GM21619 (cell line): ENCODE results near the gene RNF183.
"Not testable (repeated sequence)": the region's sequence is repeated elsewhere in the genome, so short reads cannot be mapped to it uniquely, and the experiment has no call there.

ENCODE experiments used
- ATAC-seq: cut with Tn5 transposase; IDR thresholded peaks from one replicate; pipeline ENCODE4 v1.9.1; 2021; ENCODE audit not compliant: unreplicated experiment

The RNF183 gene

DNA sequence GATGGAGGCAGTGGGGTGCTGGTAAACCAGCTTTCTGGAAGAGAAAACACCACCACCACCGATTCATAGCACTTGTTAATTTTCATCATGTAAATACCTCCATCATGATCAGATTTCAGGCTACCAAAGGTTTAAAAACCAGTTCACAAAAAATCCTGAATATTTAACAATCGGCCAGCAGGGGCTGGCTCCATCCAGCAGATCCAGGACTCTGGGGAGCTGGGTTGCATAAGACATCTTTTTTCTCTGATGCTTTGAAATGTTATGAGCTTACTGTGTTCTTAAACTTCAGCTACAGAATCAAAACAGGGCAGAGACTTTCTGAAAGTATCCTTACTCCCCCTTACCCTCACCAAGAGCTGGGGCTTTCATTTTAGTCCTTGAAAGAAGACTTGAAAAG is 14.6 kb upstream of the RNF183 start:
- no peak for ATAC-seq

DNA sequence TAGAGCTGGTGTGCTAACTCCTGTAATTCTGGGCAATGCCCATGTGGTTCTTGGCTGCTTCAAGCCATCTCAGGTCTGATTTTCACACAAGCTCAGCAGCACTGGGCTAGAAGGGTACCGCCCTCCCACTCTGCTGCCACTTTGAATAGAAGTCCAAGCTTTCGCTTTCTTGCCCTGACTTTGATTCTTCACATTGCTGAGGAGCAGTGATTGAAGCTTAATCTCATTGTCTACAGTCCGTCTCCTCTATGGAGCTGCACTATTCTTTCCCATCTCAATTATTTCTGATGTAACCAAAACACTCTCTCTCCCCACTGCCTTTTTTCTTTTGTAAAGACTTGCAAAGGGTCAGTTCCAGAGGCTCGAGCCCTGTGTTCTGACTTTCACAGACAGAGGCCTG is 12.9 kb upstream of the RNF183 start:
- ATAC-seq = no peak

DNA sequence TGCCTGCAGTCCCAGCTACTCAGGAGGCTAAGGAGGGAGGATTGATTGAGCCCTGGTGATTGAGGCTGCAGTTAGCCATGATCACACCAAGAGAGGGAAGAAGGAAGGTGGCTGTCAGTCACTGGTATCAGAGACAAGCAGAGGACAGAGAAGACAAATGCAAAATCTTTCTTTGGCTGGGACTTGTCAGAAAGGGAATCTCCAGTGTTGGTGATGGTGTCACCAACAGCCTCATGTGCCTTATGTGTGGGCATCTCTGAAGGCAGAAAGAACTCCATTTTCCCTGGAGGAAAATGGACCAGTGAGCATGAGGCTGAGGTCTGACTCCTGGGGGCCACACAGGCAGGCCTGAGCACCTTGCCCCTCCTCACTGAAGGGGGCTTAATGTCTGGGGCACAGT is 12.1 kb upstream of the RNF183 start:
- no peak for ATAC-seq

DNA sequence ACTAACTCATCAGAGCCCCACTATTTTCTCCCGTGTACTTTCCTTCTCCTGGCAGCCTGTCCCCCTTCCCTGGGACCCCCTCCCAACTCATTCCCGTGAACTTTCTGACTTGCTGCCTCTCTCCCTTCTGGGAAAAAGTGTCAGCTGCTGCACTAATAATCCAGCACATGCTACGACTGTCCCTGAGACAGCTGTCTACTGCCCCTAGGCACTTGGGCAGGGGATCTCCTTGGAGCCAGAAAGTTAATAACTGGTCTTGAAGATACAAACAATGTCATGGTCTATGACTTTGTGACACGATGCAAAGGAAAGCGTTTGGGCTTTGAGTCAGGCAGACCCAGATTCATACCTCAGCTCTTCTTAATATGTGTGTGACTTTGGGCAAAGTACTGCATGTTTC is 10.1 kb upstream of the RNF183 start:
- ATAC-seq = no peak

DNA sequence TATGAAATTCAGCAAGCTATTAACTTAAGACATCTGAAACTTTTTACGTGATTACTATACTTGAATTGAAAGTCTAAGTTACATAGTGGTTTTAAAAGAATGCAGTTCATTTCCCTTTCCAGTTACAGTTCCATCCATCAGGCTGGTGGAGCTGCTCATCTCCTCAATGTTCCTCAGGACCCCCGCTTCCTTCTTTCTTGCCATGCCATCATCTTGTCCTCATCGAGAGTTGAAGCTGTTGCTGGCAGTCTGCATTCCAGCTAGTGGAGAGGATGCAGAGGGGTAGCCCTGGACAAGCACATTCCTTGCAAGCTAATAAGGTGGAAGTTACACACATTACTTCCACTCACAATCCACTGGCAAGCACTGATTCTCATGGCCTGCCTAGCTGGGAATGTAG is 8.8 kb upstream of the RNF183 start:
- no peak for ATAC-seq

DNA sequence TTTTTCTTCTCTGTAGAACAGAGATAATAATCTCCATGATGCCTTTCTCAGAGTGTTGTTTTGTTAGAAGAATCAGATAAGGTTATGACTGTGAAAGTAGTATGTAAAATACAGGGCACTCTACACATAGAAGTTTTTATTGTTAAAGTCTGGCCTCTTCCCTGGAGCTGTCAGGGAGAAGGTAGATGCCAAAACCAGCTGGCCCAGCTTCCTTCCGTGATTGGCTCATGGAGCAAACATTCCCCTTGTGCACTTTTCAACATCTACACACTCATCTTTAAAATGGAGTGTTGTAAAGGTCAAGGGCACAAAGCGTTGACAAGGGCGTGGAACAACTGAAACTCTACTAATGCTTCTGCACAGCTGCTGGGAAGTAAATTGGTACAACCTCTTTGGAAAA is 7.4 kb upstream of the RNF183 start:
- no peak for ATAC-seq

DNA sequence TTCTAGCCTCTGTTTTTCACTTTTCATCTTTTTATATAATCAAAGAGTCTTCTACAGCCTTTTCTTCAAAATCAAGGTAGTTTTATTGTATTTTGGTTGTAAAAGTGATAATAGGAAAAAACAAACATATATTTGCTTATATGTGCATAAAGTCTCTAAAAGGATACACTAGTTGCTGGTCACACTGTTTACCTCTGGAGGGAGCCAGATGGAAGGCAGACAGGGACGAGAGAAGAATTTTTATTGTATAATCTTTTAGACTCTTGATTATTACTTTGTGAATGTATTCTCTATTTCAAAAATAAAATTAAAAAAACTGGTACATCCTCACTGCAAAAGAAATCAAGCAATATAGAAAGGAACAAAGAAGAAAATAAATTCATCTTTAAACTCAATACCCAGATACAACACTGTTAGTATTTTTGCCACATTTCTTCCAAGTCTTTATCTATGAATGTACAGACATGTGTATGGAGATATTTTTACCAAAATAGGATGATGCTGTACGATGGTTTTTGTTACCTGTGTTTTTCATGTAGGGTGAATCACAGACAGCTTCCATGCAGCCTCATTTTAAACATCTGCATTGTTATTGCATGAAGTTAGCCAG is 6.1 kb upstream of the RNF183 start:
- no peak for ATAC-seq

DNA sequence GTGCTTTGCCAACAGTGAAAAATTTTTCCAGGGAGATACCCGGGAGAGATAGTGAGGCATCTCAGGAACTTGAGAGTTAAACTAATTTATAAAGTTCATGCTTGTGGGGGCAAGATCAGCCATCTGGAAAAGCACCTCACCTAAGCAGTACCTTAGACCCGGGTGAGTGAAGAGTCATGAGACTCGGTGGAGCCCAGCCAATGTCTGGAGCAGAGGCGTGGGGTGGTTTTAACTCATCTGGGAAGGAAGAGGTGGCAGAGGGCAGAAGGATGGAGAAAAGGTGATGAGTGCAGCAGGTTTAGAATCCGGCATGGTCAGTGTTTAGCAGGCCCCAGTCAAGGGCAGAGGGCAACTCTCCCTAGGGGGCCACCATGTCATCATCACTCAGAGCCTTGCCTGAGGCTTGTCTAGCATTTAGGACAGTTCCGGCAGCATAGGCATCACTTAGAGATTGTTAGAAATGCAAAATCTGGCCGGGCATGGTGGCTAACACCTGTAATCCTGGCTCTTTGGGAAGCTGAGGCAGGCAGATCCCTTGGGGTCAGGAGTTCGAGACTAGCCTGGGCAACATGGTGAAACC is 4.3 kb upstream of the RNF183 start:
- no peak for ATAC-seq

DNA sequence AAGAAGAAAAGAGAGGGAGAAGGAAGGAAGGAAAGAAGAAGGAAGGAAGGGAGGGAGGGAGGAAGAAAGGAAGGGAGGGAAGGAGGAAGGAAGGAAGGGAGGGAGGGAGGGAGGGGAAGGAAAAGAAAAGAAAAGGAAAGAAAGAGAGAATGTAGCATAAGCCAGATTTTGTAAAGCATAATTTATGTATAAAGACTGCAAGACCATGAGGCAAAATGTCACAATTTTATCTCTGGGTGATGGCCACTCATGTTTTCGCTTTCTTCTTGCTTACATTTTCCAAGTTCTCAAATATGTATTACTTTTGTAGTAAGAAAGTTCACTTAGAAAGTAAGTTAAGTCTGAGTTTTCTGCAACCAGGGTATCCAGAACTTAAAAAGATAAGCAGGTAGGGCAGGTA is 3.4 kb upstream of the RNF183 start:
- ATAC-seq = no peak

DNA sequence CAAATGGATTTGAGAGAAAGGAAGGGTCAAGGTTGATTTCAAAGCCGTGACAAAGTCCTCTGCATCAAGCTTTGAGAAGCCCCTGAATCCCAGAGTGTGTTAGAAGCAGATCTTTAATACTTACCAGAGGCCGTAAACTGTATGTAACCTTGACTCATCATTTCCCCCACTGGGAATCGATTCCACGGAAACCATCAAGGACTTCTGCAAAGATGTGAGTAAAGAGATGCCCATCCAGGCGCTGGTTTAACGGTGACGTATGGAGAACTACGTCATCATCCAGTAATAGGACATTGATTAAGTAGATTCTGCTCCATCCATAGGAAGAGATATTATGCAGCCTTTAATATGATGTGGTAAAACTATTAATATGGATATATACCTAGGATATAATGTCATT is 1.6 kb downstream of the RNF183 start:
- no peak for ATAC-seq

DNA sequence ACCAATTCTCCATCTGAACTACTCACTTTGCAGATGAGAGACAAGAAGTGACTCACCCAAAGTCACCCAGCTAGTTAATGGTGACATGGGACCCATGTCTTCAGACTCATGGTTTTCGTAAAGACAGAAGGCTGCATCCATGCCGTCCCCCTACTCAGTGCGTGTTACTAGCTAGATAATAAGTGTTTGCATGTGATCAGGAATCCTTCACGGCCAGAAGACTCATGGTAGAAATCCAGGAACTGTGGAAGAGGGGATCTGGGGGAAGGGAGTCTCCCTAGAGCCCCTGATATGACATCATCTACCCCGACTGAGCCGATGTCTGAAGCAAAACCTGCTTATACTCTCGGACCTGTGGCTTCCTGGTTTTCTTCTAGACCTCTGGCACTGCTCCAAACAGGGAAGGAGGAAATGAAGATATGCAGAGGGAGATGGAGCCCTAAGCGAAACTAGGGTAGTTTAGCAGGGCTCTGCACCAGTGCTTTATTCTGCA is 3.3 kb downstream of the RNF183 start:
- no peak for ATAC-seq

DNA sequence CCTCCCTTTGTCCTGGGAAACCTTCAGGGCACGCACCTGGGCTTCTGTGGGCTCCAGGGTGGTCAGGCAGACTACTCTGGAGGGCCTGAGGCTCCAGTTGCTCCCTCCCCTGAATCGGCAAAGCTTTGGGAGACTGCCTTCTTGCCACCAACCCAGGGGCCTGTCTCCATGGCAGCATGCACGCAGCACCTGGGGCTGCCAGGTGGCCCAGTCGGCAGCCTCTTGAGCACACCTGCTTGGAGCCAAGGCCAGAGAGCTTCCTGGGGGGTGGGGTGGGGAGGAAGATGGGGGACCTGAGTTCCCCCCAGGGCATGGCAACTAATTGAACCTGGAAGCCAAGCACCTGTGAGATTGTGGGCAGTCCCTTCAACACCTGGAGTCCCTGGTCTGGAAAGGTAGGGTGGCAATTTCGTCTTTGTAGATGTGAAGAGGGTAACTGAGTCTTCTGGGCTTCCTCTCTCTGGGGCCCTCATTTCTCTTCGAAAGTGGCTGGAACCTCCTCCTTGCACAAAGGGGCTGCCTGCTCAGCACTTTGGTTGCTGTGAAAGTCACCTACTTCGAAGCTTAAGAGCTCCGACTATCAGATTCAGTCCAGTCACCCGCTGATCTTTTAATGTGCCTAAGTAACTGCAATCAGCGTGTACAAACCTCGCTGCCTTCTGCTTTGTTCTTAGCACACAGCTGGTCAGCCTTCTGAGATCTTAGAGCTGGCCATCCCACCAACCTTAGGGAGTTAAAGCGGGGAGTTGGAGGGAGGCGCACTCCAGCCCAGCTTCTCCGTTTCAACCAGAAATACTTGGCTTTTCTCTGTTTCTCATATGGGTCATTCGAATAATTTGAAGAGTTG is 4.0 kb downstream of the RNF183 start:
- ATAC-seq = no peak

DNA sequence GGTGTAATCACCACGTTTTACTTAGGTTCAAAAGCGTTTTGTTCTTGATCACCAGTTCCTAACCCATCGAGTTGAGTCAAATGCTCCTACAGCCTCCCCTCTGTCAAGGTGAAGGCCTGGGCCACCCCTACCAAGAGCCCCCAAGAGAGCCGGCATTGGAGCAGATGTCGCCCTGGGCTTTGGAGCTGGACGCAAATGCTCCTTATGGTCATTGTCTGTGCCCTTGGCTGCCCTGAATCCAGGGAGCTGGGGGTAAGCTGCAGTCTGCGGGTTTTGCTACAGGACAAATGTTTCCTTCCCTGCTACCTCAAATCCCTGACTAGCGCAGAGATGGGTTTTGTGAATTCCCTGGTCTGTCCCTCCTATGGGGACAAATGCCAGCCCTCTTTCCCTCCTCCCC is 4.9 kb downstream of the RNF183 start:
- no peak for ATAC-seq

DNA sequence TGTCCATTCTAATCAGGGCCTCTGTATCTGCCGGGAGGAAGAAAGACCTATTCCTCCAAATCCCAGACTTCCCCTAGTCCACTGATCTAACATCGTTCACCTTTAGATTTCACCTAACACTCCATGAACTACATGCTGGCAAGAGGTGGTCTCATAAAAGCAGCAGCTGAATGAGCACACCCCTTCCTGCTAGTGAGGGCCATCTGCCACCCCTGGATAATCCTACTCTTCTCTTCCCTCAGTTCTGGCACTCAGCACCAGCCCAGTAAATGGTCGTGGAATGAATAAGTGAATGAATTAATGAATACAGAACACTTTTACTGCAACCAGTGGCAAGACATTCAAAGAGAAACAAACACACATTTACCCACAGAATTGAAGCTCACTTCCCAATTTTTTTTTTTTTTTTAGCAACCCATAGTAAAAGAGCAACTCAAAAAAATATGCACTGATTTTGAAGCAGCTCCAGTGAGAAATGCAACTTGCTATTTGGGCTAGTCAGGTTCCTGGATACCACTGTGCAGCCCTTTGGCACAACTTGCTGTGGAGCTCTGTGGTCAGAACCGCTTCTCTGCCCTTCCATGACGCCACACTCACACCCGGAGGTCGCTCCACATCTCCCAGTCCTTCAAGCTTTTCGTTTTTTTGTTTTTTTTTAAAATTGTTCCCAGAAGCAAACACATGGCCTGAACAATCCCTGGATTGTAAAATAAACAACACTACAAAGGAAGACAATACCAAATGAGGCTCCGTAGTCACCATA is 6.2 kb downstream of the RNF183 start:
- ATAC-seq = no peak

DNA sequence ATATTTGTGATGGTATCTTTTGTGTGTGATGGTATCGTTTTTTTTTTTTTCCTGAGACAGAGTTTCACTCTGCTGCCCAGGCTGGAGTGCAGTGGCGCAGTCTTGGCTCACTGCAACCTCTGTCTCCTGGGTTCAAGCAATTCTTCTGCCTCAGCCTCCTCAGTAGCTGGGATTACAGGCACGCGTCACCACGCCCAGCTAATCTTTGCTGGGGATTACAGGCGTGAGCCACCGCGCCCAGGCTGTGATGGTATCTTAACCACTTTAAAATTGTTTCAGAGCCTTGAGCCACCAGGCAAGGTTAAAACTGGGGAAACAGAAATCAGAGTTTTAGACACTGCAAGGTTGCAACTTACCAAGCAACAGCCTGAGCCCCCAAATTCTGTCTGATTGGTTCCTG is 6.9 kb downstream of the RNF183 start:
- ATAC-seq = not testable (repeated sequence)

DNA sequence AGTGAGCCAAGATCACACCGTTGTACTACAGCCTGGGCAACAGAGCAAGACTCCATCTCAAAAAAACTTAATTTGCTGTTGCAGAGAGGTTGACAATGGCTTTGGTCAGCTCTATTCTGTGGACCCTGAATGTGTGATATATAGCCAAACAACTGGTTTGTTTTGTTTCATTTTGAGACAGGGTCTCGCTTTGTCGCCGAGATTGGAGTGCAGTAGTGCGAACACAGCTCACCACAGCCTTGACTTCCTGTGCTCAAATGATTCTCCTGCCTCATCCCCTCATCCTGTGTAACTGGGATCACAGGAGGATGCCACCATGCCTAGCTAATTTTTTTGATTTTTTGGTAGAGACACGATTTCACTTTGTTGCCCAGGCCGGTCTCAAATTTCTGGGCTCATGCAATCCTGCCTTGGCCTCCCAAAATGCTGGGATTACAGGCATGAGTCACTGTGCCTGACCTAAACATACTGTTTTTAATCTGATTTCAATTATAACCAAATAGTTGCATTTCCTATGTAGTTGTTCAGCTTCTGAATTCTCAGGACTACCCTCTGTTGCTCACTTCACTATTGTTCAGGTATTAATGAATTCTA is 9.8 kb downstream of the RNF183 start:
- ATAC-seq = no peak

DNA sequence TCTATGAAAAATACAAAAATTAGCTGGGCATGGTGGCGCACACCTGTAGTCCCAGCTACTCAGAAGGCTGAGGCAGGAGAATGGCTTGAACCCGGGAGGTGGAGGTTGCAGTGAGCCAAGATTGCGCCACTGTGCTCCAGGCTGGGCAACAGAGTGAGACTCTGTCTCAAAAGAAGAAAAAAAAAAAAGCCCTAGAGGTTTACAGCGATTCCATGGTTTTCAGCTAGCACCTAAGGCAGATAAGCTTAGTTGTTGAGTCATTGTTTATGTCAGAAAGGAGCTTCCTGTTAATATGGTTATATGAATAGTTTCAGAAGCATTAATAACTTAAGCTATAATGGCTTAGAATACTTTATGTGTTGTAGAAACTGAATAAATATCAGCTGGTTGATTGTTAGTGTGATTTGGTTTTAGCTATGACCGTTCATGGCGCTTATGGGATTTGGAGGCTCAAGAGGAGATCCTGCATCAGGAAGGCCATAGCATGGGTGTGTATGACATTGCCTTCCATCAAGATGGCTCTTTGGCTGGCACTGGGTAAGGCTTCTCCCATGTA is 13.0 kb downstream of the RNF183 start:
- no peak for ATAC-seq

DNA sequence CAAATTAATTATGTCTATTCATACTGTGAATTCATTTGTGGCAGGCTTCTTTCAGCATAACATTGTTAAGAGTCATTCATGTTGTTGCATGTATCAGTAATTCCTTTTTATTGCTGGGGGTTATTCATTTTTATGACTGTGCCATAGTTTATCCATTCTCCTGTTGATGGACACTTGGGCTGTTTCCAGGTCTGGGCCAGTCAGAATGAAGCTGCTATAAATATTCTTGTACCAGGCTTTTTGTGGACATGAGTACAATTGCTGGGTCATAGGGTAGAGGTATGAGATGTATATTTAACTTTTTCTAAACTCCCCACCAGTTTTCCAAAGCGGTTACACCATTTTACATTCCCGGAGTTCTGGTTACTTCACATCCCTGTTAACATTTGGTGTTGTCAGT is 14.1 kb downstream of the RNF183 start:
- ATAC-seq = no peak

DNA sequence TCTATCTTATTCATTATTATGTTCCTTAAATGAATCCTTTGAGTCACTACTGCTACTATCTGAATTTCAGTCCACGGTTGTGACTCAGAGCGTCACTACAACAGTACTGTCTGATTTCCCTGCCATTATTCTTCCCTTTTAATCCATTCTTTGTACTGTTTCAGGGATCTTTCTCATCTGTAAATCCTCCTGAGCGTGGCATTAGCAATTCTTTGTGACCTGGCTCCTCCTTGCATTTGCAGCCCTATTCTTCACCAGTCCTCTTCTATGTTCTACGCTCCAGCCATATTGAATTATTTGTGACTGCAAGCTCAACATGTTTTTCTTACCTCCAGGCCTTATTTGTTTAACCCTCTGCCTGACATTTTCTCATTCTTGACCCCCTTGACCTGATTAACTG is 21.8 kb downstream of the RNF183 start:
- ATAC-seq = no peak

DNA sequence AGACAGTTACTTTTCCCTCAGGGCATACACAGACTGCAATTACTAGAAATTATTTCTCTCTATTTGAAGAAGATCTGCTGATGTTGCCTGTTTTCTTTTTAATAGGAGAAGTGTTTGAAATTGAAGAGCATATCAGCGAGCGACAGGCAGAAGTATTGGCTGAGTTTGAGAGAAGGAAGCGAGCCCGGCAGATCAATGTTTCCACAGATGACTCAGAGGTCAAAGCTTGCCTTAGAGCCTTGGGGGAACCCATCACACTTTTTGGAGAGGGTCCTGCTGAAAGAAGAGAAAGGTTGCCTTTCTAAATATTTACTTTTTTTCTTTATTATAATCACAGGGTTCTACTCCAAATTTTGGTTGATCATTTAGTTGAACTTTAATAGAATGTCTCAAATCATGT is 24.3 kb downstream of the RNF183 start:
- ATAC-seq = no peak
